OCI-LY7 (cell line): Measurements from ENCODE around the gene CIT. TPM values are rescaled to one million over a fixed set of nuclear protein-coding genes. Genes with fewer than 3 reads are reported as not detected.

Experiments used
- BruUV-seq: library from RNA; stranded (reverse); fragments of 400-500 nt; replicated peaks from 2 replicates; lab custom pipeline; 2021; lab: Mats Ljungman, UMichigan
- CTCF ChIA-PET: fragments of 300-600 bp; sonication (Branson Sonifier 250); formaldehyde crosslinking; loops from one replicate; lab custom pipeline; 2022; ENCODE audit warnings: antibody characterized with exemption; ENCODE audit not compliant: unreplicated experiment; lab: Charles Lee
- POLR2A ChIA-PET: fragments of 300-600 bp; sonication (Branson Sonifier 250); formaldehyde crosslinking; loops from one replicate; lab custom pipeline; 2022; ENCODE audit warnings: antibody characterized with exemption; lab: Charles Lee
- DNase-seq: peaks from one replicate; pipeline ENCODE4 v3.0.0-alpha.2; 2015; ENCODE audit warnings: low spot score
- H2AFZ ChIP-seq: fragments of 200-600 bp; sonication (generic), shearing (Covaris generic); 2 replicates; pipeline ENCODE4 v1.6.1; 2014; ENCODE audit warnings: mild to moderate bottlenecking, antibody characterized with exemption, low read length, moderate library complexity
- H3K27ac ChIP-seq: fragments of 200-600 bp; sonication (generic); 2 replicates; pipeline ENCODE4 v1.5.1; 2014; ENCODE audit warnings: mixed run types, low read depth, mild to moderate bottlenecking, moderate library complexity, low read length, inconsistent platforms; ENCODE audit not compliant: poor library complexity, severe bottlenecking
- H3K36me3 ChIP-seq: fragments of 200-600 bp; sonication (generic); 2 replicates; pipeline ENCODE4 v1.6.1; 2014; ENCODE audit warnings: mild to moderate bottlenecking, antibody characterized with exemption, low read length, moderate library complexity, mixed read lengths; ENCODE audit not compliant: insufficient read depth
- H3K4me1 ChIP-seq: fragments of 200-600 bp; sonication (generic); 2 replicates; pipeline ENCODE4 v1.5.1; 2014; ENCODE audit warnings: mild to moderate bottlenecking, low read length; ENCODE audit not compliant: insufficient read depth, poor library complexity, severe bottlenecking
- H3K4me2 ChIP-seq: fragments of 200-600 bp; sonication (generic); 2 replicates; pipeline ENCODE4 v1.6.1; 2014; ENCODE audit warnings: mild to moderate bottlenecking, low read length
- H3K4me3 ChIP-seq: fragments of 200-600 bp; sonication (generic); 2 replicates; pipeline ENCODE4 v1.5.1; 2014; ENCODE audit warnings: mild to moderate bottlenecking, low read depth, low read length; ENCODE audit not compliant: poor library complexity, severe bottlenecking
- H3K79me2 ChIP-seq: fragments of 200-600 bp; sonication (generic); 2 replicates; pipeline ENCODE4 v1.6.1; 2016; ENCODE audit warnings: low read depth, mild to moderate bottlenecking, low read length, moderate library complexity, mixed read lengths; ENCODE audit not compliant: insufficient read depth
- H3K9me2 ChIP-seq: fragments of 200-600 bp; sonication (generic); 2 replicates; pipeline ENCODE4 v1.6.1; 2016; ENCODE audit warnings: mild to moderate bottlenecking, low read length, mixed read lengths; ENCODE audit not compliant: insufficient read depth
- H3K9me3 ChIP-seq: fragments of 200-600 bp; sonication (generic); 2 replicates; pipeline ENCODE4 v1.6.1; 2014; ENCODE audit warnings: mild to moderate bottlenecking, mixed run types, low read length, mixed read lengths
- H4K20me1 ChIP-seq: fragments of 200-600 bp; sonication (generic); 2 replicates; pipeline ENCODE4 v1.6.1; 2014; ENCODE audit warnings: mild to moderate bottlenecking, antibody characterized with exemption, low read length, moderate library complexity, mixed read lengths; ENCODE audit not compliant: insufficient read depth
- EZH2phosphoT487 ChIP-seq: fragments of 200-600 bp; sonication (generic); IDR thresholded peaks from 2 replicates; pipeline ENCODE4 v1.6.1; 2018; ENCODE audit warnings: low read depth, borderline replicate concordance, mild to moderate bottlenecking, mixed run types, antibody characterized with exemption, low read length, moderate library complexity, mixed read lengths
- intact Hi-C: fragments of 100-400 bp; cut with micrococcal nuclease; formaldehyde crosslinking; loops from one replicate; pipeline ENCODE4 v1.10.0; 2022; ENCODE audit not compliant: unreplicated experiment
- total RNA-seq, 2 experiments: library from RNA; depleted of rRNA in 1 of 2; stranded (reverse); fragments of >200 nt in 1 of 2; shearing (Covaris generic) in 1 of 2; gene quantifications; 2 replicates each; pipeline ENCODE4 v1.2.3, GENCODE V29; 2014 to 2022
- TF ChIP-seq, protein P1 (sequence below): fragments of 200-600 bp; sonication (generic); conservative IDR thresholded peaks from 2 replicates; pipeline ENCODE4 v1.5.1; 2014; ENCODE audit warnings: mild to moderate bottlenecking, antibody characterized with exemption, low read length, moderate library complexity, mixed read lengths

The CIT gene
- total RNA-seq, 2 experiments from 2014 or later = 33.4 to 90.1 TPM

DNA sequence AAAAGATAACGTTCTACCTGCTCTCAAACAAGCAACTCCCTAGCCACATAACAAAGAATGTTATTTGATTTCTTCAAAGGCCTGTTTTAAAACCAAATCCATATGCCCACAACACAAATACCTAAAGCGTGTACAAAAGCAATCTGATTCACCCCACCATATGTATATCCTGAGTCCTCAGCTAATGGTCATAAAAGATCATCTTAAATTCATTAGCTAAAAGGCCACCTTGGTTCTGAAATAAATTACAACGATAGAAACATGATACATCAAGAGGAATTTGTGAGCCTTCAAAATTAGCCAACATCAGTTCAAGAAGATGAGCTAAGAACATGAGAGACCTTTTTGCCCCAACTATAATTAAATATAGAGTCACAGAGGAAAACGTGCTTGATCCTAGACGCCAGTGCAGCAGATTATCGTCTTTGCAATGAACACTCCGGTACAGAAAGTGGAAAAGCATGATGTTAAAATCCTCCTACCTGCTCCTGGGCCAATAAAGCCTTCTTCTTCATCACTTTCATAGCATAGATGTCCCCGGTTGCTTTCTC, 20.0 kb downstream of the CIT start:
- Histone ChIP-seq H3K9me2 (no peaks in the 10 kb centered on the region), H3K4me2 (no peak overlapping the region), H4K20me1 (no peaks in the 10 kb centered on the region), H3K79me2 (0 out of 2 replicates have a peak, but pooled peaks cover 4% of the 10 kb centered on the region), H2AFZ (no peak overlapping the region), H3K36me3 (peaks cover 74% of the 10 kb centered on the region), H3K4me1 (no peaks in the 10 kb centered on the region), H3K27ac (no peak overlapping the region), H3K4me3 (no peak overlapping the region), H3K9me3 (no peaks in the 10 kb centered on the region)
- POLR2A ChIA-PET = no interaction called here
- BruUV-seq = TSS peak; percentile 49
- intact Hi-C loops = no loop called here
- no peak for DNase-seq
- CTCF ChIA-PET = no interaction called here
- TF ChIP-seq, protein P1, sequence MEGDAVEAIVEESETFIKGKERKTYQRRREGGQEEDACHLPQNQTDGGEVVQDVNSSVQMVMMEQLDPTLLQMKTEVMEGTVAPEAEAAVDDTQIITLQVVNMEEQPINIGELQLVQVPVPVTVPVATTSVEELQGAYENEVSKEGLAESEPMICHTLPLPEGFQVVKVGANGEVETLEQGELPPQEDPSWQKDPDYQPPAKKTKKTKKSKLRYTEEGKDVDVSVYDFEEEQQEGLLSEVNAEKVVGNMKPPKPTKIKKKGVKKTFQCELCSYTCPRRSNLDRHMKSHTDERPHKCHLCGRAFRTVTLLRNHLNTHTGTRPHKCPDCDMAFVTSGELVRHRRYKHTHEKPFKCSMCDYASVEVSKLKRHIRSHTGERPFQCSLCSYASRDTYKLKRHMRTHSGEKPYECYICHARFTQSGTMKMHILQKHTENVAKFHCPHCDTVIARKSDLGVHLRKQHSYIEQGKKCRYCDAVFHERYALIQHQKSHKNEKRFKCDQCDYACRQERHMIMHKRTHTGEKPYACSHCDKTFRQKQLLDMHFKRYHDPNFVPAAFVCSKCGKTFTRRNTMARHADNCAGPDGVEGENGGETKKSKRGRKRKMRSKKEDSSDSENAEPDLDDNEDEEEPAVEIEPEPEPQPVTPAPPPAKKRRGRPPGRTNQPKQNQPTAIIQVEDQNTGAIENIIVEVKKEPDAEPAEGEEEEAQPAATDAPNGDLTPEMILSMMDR = no peak
- no peak for TF ChIP-seq EZH2phosphoT487

DNA sequence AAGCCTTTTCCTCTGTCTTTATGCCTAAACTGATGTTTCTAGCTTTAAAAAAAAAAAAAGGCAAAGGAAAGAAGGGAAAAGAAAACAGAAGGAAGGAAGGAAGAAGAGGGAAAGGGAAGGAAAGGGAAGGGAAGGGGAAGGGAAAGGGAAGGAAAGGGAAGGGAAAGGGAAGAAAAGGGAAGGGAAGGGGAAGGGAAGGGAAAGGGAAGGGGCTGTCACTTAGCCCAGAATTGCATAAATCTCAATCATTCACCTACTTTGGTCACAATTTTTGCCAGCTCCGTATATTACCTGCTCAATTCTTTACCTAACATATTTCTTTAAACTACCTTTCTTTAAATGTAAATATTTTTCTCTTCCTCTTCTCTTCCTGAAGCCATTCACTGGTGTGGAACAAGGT, 26.8 kb downstream of the CIT start:
- 0 out of 2 replicates have a peak, but pooled peaks cover 4% of the 10 kb centered on the region for H3K79me2 ChIP-seq
- no peak overlapping the region for H2AFZ ChIP-seq
- no peak for DNase-seq
- H4K20me1 ChIP-seq = no peaks in the 10 kb centered on the region
- no TSS peak for BruUV-seq
- no peak overlapping the region for H3K4me3 ChIP-seq
- no peaks in the 10 kb centered on the region for H3K9me2 ChIP-seq
- H3K27ac ChIP-seq = no peak overlapping the region
- peaks cover 85% of the 10 kb centered on the region for H3K36me3 ChIP-seq
- H3K4me2 ChIP-seq = no peak overlapping the region
- POLR2A ChIA-PET = interaction anchor here (0.6 to 0.7 kb wide), 2 partner anchors 22 to 175 kb away, joined by 3 to 8 read pairs; no protein-coding TSS in a partner anchor
- intact Hi-C loops = no loop called here
- TF ChIP-seq, protein P1 = no peak
- H3K4me1 ChIP-seq = no peaks in the 10 kb centered on the region
- CTCF ChIA-PET = interaction anchor here (0.6 kb wide), 1 partner anchor 176 kb away, joined by 7 read pairs; no protein-coding TSS in a partner anchor
- no peaks in the 10 kb centered on the region for H3K9me3 ChIP-seq

DNA sequence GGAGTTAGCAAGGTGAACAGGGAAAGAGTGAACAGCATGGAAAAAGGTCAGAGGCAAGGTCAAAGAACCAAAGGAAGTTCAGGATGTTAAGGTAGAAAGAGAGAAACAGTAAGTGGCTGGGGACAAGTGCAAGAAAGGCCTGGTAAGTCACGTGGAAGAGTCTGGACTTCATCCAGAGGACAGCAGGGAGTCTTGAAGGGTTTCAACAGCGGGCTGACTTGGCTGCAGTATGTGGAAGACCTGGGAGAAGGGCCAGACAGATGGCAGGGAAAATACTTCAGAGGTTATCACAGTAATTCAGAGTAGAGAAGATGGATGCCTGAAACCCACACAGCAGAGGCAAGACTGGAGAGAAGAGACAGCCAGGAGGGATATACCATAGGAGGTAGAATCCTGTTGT, 34.0 kb downstream of the CIT start:
- no peak for DNase-seq
- ChIA-PET CTCF (no interaction called here), POLR2A (no interaction called here)
- H3K27ac ChIP-seq = no peak overlapping the region
- no peaks in the 10 kb centered on the region for H3K4me1 ChIP-seq
- H2AFZ ChIP-seq = no peak overlapping the region
- H4K20me1 ChIP-seq = no peaks in the 10 kb centered on the region
- H3K4me3 ChIP-seq = no peak overlapping the region
- no peaks in the 10 kb centered on the region for H3K9me2 ChIP-seq
- H3K9me3 ChIP-seq = 0 out of 2 replicates have a peak, but pooled peaks cover 5% of the 10 kb centered on the region
- intact Hi-C loops = no loop called here
- H3K4me2 ChIP-seq = no peak overlapping the region
- no peaks in the 10 kb centered on the region for H3K79me2 ChIP-seq
- no TSS peak for BruUV-seq
- peaks cover 94% of the 10 kb centered on the region for H3K36me3 ChIP-seq
- TF ChIP-seq, protein P1 = no peak
- no peak for TF ChIP-seq EZH2phosphoT487
